NOMO-1 treated with DMSO at 0.1 percent for 48 hours (cell line): ENCODE data around the gene COG5.
"Not testable (repeated sequence)": the region's sequence is repeated elsewhere in the genome, so short reads cannot be mapped to it uniquely, and the experiment has no call there.

Experiments
- DNase-seq: peaks from one replicate; lab custom pipeline; 2025; ENCODE audit not compliant: unreplicated experiment; lab: John Stamatoyannopoulos, UW

Gene COG5

GRCh38 chr7:107286751-107287621 is 276.7 kb downstream of the COG5 start:
- no peak for DNase-seq

- DNase-seq, result no peak
Observed at GRCh38 chr7:107284911-107285479, 278.7 kb downstream of the COG5 start.

- no peak for DNase-seq
Observed at GRCh38 chr7:107277331-107277730, 286.4 kb downstream of the COG5 start.

- DNase-seq, result no peak
Observed at GRCh38 chr7:107276220-107276827, 287.4 kb downstream of the COG5 start.

- DNase-seq, result no peak
Observed at GRCh38 chr7:107274506-107274905, 289.2 kb downstream of the COG5 start.

GRCh38 chr7:107269790-107270189 is 293.9 kb downstream of the COG5 start:
- no peak for DNase-seq

GRCh38 chr7:107268594-107268993 is 295.1 kb downstream of the COG5 start:
- no peak for DNase-seq

GRCh38 chr7:107267138-107267537 is 296.6 kb downstream of the COG5 start:
- no peak for DNase-seq

- DNase-seq, result no peak
Observed at GRCh38 chr7:107264723-107265122, 299.0 kb downstream of the COG5 start.

GRCh38 chr7:107262857-107263256 is 300.9 kb downstream of the COG5 start:
- no peak for DNase-seq

GRCh38 chr7:107258737-107259136 is 305.0 kb downstream of the COG5 start:
- DNase-seq, result no peak

- no peak for DNase-seq
Observed at GRCh38 chr7:107255602-107256001, 308.1 kb downstream of the COG5 start.

- DNase-seq, result no peak
Observed at GRCh38 chr7:107254398-107254985, 309.2 kb downstream of the COG5 start.

GRCh38 chr7:107253599-107253998 is 310.1 kb downstream of the COG5 start:
- DNase-seq, result no peak

GRCh38 chr7:107251963-107252362 is 311.8 kb downstream of the COG5 start:
- DNase-seq, result no peak

GRCh38 chr7:107248551-107249316 is 315.0 kb downstream of the COG5 start:
- no peak for DNase-seq

GRCh38 chr7:107246836-107247235 is 316.9 kb downstream of the COG5 start:
- DNase-seq, result not testable (repeated sequence)

- DNase-seq, result no peak
Observed at GRCh38 chr7:107244613-107245012, 319.1 kb downstream of the COG5 start.

GRCh38 chr7:107242267-107242666 is 321.5 kb downstream of the COG5 start:
- no peak for DNase-seq

GRCh38 chr7:107237451-107237850 is 326.3 kb downstream of the COG5 start:
- DNase-seq, result no peak

- no peak for DNase-seq
Observed at GRCh38 chr7:107236862-107237261, 326.9 kb downstream of the COG5 start.
